GM10266 (cell line): Measurements from ENCODE around the gene KCMF1.

Source experiments
- DNase-seq: peaks from one replicate; pipeline ENCODE4 v3.0.0; 2012; ENCODE audit errors: extremely low spot score
- TF ChIP-seq, protein P1 (sequence below): IDR thresholded peaks from 2 replicates; pipeline ENCODE4 v1.5.1; 2012; ENCODE audit warnings: mild to moderate bottlenecking, low read depth; ENCODE audit not compliant: control insufficient read depth, insufficient read depth; ENCODE audit errors: missing control alignments

Gene KCMF1

GRCh38 chr2:85085563-85085962, 114.6 kb downstream of the KCMF1 start:
- TF ChIP-seq, protein P1, sequence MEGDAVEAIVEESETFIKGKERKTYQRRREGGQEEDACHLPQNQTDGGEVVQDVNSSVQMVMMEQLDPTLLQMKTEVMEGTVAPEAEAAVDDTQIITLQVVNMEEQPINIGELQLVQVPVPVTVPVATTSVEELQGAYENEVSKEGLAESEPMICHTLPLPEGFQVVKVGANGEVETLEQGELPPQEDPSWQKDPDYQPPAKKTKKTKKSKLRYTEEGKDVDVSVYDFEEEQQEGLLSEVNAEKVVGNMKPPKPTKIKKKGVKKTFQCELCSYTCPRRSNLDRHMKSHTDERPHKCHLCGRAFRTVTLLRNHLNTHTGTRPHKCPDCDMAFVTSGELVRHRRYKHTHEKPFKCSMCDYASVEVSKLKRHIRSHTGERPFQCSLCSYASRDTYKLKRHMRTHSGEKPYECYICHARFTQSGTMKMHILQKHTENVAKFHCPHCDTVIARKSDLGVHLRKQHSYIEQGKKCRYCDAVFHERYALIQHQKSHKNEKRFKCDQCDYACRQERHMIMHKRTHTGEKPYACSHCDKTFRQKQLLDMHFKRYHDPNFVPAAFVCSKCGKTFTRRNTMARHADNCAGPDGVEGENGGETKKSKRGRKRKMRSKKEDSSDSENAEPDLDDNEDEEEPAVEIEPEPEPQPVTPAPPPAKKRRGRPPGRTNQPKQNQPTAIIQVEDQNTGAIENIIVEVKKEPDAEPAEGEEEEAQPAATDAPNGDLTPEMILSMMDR = no peak
- no peak for DNase-seq

- DNase-seq = no peak
- TF ChIP-seq, protein P1 = no peak
Measured at GRCh38 chr2:85087541-85087940, 116.6 kb downstream of the KCMF1 start.

- no peak for DNase-seq
- TF ChIP-seq, protein P1 = no peak
Measured at GRCh38 chr2:85088921-85089320, 118.0 kb downstream of the KCMF1 start.

GRCh38 chr2:85089585-85089984, 118.6 kb downstream of the KCMF1 start:
- DNase-seq = no peak
- TF ChIP-seq, protein P1 = no peak

DNA sequence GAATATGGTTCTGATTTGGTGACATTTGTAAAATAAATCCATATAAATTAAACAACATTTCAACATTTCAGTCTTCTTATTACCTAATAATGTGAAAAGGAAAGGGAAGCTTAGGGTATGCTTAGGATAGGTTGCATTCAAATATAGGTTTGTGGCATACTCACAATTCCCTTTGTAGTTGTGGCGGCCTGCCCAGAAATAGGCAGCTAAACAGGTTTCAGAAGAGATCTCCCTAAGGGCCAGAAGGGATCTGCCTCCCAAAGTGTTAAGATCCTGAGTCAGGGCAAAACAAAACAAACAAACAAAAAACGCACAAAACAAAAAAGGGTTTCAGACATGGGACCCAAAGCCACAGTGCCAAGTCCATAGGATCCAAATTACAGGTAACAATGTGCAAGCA, 120.9 kb downstream of the KCMF1 start:
- TF ChIP-seq, protein P1 = no peak
- DNase-seq = no peak

- DNase-seq = no peak
- TF ChIP-seq, protein P1 = no peak
Measured at GRCh38 chr2:85095094-85095493, 124.1 kb downstream of the KCMF1 start.

- TF ChIP-seq, protein P1 = no peak
- no peak for DNase-seq
Measured at GRCh38 chr2:85096616-85097015, 125.7 kb downstream of the KCMF1 start.
